ENCODE measurements around the gene HEATR5A.
A peak's percentile ranks its signal among the peaks of the same experiment; 100 is the strongest.
"Not testable (repeated sequence)": the region's sequence is repeated elsewhere in the genome, so short reads cannot be mapped to it uniquely, and the experiment has no call there.

Gene HEATR5A

GRCh38 chr14:31420319-31421111 is at the start of gene HEATR5A:
Gene HEATR5A, minus strand, starts transcription at chr14:31420550. Its CDS starts 17,575 bp downstream, at chr14:31402975.
- peak; percentile 57 for DNase-seq

GRCh38 chr14:31466554-31466953 is 46.2 kb upstream of the HEATR5A start:
- DNase-seq = no peak

- no peak for DNase-seq
Measured at GRCh38 chr14:31465111-31465510, 44.8 kb upstream of the HEATR5A start.

GRCh38 chr14:31462450-31462849 is 42.1 kb upstream of the HEATR5A start:
- not testable (repeated sequence) for DNase-seq

- no peak for DNase-seq
Measured at GRCh38 chr14:31461545-31461944, 41.2 kb upstream of the HEATR5A start.

GRCh38 chr14:31457665-31458659 is 37.6 kb upstream of the HEATR5A start:
- DNase-seq = no peak

GRCh38 chr14:31456841-31457664 is 36.7 kb upstream of the HEATR5A start, which contains the start of gene DTD2:
Gene DTD2, minus strand, starts transcription at chr14:31457506. Its CDS starts 113 bp downstream, at chr14:31457393.
- DNase-seq = peak; percentile 57

- DNase-seq = no peak
Measured at GRCh38 chr14:31449971-31450610, 29.7 kb upstream of the HEATR5A start.

- no peak for DNase-seq
Measured at GRCh38 chr14:31449136-31449535, 28.8 kb upstream of the HEATR5A start.

- no peak for DNase-seq
Measured at GRCh38 chr14:31445703-31446102, 25.4 kb upstream of the HEATR5A start.

- DNase-seq = no peak
Measured at GRCh38 chr14:31442284-31442683, 21.9 kb upstream of the HEATR5A start.

GRCh38 chr14:31441273-31442111 is 21.1 kb upstream of the HEATR5A start:
- no peak for DNase-seq

GRCh38 chr14:31440280-31440679 is 19.9 kb upstream of the HEATR5A start:
- no peak for DNase-seq

- DNase-seq = no peak
Measured at GRCh38 chr14:31439561-31439960, 19.2 kb upstream of the HEATR5A start.

- DNase-seq = not testable (repeated sequence)
Measured at GRCh38 chr14:31437045-31437691, 16.8 kb upstream of the HEATR5A start.

GRCh38 chr14:31435276-31435675 is 14.9 kb upstream of the HEATR5A start:
- DNase-seq = no peak

GRCh38 chr14:31430634-31431264 is 10.4 kb upstream of the HEATR5A start:
- DNase-seq = no peak

- no peak for DNase-seq
Measured at GRCh38 chr14:31429791-31430190, 9.4 kb upstream of the HEATR5A start.

GRCh38 chr14:31428011-31428410 is 7.7 kb upstream of the HEATR5A start:
- DNase-seq = no peak

- DNase-seq = no peak
Measured at GRCh38 chr14:31426663-31427062, 6.3 kb upstream of the HEATR5A start.
